IMR-90 (cell line): ENCODE results near the gene MAG.

Experiments
- CTCF ChIP-seq: conservative IDR thresholded peaks from 2 replicates; pipeline ENCODE4 v1.5.1; 2012; ENCODE audit warnings: mild to moderate bottlenecking, low read depth, low read length, improper control_type of control experiment
- MAZ ChIP-seq: IDR thresholded peaks from 2 replicates; pipeline ENCODE4 v1.6.1; 2012; ENCODE audit warnings: low read depth, mild to moderate bottlenecking, low read length, improper control_type of control experiment, moderate library complexity, borderline replicate concordance
- MXI1 ChIP-seq: IDR thresholded peaks from 2 replicates; pipeline ENCODE4 v1.6.1; 2012; ENCODE audit warnings: low read depth, mild to moderate bottlenecking, low read length, moderate library complexity, borderline replicate concordance
- RCOR1 ChIP-seq: IDR thresholded peaks from 2 replicates; pipeline ENCODE4 v1.6.1; 2012; ENCODE audit warnings: mild to moderate bottlenecking, low read length, improper control_type of control experiment; ENCODE audit not compliant: insufficient replicate concordance

GRCh38 chr19:35272954-35273649 lies 18.9 kb upstream of the MAG start:
- TF ChIP-seq CTCF (no peak), MAZ (no peak), MXI1 (no peak), RCOR1 (no peak)
